Superior temporal gyrus (tissue), 1 donor: ENCODE data around the gene NUP43.
"Not testable (repeated sequence)": the region's sequence is repeated elsewhere in the genome, so short reads cannot be mapped to it uniquely, and the experiment has no call there.

ENCODE experiments used
- DNase-seq: peaks from one replicate; pipeline ENCODE4 v3.0.0-alpha.2; 2016; ENCODE audit errors: extremely low spot score

The NUP43 gene, protein sequence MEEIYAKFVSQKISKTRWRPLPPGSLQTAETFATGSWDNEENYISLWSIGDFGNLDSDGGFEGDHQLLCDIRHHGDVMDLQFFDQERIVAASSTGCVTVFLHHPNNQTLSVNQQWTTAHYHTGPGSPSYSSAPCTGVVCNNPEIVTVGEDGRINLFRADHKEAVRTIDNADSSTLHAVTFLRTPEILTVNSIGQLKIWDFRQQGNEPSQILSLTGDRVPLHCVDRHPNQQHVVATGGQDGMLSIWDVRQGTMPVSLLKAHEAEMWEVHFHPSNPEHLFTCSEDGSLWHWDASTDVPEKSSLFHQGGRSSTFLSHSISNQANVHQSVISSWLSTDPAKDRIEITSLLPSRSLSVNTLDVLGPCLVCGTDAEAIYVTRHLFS

DNA sequence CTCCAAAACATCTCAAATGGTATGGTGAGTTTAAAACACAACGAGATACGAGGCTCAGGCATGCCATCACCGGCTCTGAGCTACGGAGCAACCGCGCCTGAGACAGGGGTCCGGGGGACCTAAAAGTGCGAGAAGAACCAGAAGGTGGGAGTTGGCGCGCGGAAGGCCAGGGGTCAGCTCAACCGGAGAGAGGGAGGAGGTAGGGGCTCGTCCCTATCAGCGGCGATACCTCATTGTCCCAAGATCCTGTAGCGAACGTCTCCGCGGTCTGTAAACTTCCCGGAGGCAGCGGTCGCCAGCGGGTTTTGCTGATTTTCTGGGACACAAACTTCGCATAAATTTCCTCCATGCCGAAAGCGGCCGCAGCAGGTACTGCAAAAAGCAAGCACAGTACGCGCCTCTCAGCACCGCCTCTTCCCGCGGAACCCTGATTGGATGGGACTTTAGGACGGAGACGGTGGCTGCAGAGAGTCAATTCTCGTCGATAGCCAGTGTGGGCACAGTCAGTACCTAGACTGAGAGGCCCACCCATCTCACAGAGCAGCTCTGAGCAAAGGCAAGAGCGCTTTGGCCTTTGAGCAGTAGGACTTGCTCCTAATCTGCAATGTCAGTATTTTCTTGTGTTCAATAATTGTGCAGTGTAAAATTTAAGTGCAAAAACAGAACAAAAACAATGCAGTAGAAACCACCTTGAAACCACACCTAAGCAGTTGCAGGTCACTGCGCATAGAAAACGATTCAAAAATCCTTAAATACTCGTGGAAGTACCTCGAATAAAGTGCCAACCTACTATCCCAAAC, at the start of gene NUP43:
Gene NUP43 (minus strand): TSS at position 383 of the 800 bp plus-strand sequence. CDS start 34 bp downstream, at position 349.
- DNase-seq: peak; percentile 97

DNA sequence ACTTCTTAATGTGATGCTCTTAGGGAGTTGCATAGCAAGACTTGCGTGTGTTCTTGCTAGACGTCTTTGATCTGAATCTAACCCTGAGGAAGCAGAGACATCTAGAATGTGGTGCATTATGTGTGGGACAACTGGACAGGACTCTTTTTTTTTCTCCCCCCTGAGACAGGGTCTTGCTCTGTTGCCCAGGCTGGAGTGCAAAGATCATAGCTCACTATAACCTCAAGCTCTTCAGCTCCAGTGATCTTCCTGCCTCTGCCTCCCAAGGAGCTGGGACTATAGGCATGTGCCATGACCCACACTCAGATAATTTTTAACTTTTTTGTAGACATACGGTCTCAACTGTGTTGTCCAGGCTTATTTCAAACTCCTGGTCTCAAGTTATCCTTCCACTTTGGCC, 37.2 kb upstream of the NUP43 start:
- no peak for DNase-seq

DNA sequence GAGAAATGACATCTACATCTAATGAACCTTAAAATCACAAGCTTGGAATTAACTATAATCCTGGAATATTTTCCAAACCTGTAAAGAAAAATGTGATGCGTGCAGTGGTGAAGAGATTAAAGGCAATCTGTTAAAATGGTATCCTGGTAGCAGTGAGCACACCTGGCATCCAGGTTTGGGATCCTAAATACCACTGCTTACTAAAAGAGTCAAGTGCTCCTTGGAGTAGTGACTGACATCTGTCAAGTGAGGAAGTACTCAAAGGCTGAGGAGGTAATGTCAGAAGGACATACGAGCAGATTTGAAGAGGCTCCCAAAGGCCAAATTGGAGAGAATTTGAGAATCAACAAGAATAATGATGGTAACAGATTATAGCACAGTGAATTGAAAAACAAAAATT, 36.0 kb upstream of the NUP43 start:
- DNase-seq: no peak

DNA sequence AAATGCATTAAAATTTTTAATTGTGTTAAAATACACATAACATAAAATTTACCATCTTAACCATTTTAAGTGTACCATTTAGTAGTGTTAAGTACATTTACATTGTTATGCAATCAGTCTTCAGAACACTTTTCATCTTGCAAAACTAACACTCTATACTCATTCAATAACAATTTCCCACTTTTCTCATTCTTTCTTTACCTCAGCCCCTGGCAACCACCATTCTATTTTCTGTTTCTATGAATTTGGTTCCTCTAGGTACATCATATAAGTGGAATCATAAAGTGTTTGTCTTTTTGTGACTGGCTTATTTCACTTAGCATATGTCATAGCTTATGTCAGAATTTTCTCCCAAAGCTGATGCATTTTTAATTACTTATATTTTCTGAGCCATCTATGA, 35.4 kb upstream of the NUP43 start:
- no peak for DNase-seq

DNA sequence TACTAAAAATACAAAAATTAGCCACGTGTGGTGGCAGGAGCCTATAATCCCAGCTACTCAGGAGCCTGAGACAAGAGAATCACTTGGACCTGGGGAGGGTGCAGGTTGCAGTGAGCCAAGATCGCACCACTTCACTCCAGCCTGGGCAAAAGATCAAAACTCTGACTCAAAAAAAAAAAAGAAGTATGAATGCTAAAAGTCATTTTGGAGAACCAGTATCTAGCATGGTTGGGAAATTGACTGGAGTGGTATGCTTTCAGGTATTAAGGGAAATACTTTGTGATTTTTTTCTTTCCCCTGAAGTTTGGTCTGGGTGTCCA, 33.3 kb upstream of the NUP43 start:
- DNase-seq: no peak

DNA sequence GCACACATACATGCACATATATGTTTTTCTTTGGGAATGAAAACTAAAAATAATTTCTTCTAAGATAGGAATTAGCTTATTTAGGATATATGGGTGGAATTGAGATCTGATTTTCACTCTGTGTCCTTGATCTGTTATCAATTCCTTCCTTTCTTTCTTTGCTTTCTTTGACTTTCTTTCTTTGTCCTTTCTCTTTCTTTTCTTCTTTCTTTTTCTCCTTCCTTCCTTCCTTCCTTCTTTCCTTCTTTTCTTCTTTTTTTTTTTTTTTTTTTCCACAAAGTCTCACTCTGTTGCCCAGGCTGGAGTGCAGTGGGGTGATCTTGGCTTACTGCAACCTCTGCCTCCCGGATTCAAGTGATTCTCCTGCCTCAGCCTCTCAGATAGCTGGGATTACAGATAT, 31.3 kb upstream of the NUP43 start:
- DNase-seq: no peak

DNA sequence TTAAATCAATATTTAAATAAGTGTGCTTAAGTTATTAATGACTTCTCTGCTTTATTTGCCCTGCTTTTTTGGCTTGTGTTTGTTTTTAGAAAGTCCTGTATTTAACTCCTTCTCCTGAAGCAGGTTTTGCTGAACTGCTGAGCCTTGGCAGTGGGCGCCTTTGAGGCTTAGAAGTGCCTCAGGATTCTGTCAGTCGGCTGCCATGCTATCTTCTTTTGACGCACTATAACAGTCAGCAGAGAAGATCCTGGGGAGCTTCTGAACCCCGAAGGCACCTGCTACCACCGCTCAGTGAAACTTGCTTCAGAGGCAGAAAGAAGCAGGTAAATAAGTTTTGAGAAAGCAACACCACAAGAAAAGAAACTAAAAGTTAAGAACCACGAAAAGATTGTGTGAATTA, 25.6 kb upstream of the NUP43 start:
- no peak for DNase-seq

DNA sequence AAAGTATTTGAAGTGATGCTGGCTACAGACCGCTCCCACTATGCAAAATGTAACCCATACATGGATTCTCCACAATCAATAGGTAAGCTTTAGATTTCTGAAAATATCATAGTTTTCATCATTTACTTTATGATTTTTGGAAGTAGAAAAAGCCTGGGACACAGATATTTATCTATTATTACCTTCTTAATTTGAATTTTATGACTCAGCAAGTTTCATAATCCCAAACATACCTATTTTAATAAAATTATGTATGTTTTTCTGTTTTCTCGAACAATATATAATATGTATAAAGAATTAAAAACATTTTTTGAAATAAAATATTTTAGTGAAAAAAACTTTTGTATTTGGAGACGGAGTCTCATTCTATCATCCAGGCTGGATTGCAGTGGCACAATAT, 24.9 kb upstream of the NUP43 start:
- no peak for DNase-seq

DNA sequence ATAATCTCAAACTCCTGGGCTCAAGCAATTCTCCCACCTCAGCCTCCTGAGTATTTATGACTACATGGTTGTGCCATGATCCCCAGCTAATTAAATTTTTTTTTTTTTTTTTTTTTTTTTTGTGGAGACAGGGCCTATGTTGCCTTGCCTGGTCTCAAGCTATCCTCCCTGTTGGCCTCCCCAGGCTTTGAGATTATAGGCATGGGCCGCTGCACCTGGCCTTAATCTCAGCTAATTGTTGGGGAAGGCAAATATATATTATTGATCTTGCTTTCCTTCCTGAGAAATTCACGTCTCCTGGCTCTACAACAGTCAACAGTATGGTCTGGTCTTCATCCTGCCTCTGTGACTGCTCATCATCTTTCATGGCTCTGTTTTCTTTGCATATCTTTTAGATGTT, 23.3 kb upstream of the NUP43 start:
- no peak for DNase-seq

DNA sequence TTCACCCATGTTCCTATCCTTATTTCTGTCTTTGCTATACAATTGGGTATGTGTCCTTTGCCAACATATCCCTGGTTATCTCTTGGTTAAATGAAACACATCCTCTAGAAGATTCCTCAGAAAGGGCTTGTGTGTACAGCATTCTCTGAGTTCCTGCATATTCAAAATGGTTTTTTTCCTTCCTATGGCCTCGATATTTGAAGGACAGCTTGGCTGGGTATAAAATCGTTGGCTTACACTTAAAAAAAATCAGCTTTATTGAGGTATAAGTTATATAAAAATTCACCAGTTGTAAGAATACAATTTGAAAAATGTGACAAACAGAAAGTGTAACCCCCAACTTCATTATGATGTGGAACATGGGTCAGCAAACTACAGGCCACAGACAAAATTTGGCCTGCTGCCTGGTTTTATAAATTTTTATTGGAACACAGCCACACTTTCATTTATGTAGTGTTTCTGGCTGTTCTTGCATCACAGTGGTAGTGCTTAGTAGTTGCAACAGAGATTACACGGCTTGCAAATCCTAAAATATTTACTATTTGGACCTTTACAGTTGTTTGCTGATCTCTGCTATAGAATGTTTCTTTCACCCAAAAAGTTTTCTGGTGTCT, 19.9 kb upstream of the NUP43 start:
- DNase-seq: no peak

DNA sequence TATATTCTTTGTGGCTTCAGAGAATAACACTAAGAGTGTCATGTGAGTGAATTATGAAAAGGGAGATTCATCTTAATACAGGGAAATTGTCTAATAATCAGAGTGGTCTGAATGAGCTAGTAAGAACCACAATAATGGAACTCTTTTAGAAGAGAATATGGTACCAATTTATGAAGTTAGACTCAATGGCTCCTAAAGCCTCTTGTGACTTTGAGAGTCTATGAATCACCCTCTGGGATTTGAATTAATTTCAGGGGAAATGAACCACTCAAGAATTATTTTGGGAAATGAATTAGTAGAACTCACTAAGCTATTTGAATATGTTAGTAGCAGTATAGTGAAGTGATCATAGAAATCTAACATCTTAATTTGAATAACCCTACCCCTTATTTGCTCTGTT, 17.5 kb upstream of the NUP43 start:
- no peak for DNase-seq

DNA sequence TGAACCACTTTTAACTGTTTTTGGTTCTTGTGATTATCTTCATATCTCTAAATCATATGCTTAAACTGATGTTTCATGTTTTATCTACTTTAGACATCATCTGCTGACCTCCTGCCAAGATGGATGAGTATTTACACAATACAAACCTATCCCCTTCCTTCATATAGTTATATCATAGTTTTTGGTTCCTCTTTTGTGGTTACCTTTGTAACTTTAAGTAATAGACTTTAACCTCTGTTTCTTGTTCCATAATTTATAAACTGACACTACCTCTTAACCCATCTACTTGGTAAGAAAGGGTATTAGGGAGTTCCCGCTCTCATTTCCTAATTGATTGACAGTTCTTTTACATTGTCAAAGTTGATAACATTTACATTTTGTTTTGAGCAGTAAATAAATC, 15.1 kb upstream of the NUP43 start:
- no peak for DNase-seq

DNA sequence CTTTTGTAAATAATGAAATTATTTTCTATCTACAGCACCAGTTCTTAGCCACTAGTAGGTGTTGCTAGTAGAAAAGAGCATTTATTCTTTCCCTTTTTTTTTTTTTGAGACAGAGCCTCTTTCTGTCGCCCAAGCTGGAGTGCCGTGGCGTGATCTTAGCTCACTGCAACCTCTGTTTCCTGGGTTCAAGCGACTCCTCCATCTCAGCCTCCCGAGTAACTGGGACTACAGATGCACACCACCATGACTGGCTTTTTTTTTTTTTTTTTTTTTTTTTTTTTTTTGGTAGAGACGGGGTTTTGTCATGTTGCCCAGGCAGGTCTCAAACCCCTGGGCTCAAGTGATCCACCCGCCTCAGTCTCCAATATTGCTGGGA, 9.9 kb upstream of the NUP43 start:
- DNase-seq: no peak

DNA sequence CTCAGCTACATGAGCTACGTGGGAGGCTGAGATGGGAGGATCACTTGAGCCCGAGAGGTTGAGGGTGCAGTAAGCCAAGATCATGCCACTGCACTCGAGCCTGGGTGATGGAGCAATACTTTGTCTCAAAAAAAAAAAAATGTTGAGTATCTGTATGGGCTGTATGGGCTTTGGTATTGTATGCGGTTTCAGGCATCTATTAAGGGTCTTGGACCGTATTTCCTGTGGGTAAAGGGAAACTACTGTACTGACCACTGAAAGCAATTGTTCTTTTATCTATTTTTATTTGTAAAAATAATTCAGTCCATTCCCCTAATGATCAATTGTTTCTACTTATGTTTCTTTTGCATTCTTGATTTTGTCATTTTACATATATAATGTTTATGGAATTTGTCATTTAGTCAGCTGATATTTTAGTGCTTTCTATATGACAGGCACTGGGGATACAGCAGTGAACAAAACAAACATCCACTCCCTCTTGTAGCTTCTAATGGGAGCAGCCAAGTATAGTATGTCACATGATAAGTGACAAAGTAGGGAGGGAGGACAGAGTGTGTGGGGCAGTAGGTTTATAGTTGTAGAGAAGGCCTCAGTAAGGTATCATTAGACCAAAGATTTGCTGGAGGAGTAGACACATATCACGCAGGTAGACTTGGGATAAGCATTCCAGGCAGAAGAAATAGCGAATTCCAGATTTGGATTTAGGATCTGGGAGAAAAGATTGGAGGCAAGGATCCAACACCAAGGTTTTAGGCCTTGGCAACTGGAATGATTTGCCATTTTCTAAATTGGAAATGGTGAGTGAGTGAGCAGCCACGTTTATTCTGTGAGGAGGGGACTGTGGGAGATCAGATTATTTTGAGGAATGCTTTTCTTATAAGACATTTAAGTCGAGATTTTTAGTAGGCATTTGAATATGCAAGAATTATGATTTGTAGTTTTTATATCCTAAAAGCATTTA, 9.3 kb upstream of the NUP43 start:
- peak; percentile 69 for DNase-seq

DNA sequence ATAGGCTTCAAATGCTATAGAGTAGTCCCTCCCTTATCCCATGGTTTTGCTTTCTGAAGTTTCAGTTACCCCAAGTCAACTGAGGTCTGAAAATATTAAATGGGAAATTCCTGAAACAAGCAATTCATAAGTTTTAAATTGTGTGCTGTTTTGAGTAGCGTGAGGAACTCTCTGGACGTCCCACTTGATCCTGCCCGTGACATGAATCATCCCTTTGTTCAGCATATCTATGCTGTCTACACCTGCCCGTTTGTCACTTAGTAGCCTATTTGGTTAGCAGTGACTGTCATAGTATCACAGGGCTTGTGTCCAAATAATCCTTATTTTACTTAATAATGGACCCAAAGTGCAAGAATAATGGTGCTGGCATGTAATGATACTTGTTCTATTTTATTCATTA, 8.2 kb upstream of the NUP43 start:
- DNase-seq: no peak

DNA sequence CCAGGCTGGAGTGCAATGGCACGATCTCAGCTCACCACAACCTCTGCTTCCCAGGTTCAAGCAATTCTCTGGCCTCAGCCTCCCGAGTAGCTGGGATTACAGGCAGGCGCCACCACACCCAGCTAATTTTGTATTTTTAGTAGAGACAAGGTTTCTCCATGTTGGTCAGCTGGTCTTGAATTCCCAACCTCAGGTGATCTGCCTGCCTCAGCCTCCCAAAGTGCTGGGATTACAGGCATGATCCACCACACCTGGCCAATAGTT, 7.0 kb upstream of the NUP43 start:
- not testable (repeated sequence) for DNase-seq

DNA sequence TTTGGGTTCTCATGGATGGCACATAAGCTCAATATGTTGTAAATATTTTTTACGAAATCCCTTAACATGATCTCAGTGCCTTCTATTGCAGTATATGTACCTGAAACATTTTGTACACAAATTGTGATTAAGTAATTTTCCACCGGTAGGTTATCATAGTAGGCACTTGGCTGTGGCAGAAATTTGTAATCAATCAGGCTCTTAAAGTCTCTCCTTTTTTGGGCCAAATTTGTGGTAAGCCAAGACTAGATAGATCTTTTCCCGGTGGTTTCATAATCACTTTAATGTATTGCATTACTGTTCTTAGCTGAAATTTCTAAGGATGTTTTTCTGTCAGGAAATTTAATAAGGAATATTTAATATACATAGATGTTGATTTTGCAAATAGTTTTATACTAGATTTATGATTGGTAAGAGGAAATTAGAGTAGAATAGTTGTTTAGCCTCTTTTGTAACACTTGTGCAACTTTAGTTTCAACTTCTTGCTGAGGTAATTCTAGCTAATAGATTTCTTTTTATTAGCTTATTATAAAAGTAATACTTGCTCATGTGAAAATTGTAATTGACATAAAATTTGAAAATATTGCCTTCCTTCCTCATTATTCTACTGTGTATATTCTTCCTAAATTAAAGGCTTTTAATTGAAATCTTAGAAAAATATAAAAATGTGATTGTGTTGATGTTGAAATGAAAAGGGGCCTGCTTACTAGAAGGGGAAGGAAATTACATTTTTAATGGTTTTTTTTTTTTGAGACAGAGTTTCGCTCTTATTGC, 6.5 kb upstream of the NUP43 start:
- no peak for DNase-seq

DNA sequence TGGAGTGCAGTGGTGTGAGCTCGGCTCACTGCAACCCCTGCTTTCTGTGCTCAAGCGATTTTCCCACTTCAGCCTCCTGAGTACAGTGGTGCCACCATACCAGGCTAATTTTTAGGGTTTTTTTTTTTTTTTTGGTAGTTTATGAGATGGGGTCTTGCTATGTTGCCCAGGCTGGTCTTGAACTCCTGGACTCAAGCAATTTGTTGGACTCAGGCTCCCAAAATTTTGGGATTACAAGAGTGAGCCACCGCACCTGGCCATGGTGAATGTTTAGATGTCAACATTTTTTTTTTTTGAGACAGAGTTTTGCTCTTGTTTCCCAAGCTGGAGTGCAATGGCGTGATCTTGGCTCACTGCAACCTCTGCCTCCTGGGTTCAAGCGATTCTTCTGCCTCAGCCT, 5.6 kb upstream of the NUP43 start:
- DNase-seq: not testable (repeated sequence)

DNA sequence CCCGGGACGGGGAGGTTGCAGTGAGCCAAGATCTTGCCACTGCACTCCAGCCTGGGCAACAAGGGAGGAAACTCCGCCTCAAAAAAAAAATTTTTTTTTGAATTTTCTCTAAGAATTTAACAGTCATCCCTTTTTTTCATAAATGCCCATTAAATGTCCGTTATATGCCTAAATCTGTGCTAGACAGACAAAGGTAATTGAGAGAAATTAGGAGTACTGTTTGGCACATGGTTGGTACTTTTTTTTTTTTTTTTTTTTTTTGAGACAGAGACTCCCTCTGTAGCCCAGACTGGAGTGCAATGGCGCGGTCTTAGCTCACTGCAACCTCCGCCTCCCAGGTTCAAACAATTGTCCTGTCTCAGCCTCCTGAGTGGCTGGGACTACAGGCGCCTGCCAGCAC, 4.9 kb upstream of the NUP43 start:
- no peak for DNase-seq

DNA sequence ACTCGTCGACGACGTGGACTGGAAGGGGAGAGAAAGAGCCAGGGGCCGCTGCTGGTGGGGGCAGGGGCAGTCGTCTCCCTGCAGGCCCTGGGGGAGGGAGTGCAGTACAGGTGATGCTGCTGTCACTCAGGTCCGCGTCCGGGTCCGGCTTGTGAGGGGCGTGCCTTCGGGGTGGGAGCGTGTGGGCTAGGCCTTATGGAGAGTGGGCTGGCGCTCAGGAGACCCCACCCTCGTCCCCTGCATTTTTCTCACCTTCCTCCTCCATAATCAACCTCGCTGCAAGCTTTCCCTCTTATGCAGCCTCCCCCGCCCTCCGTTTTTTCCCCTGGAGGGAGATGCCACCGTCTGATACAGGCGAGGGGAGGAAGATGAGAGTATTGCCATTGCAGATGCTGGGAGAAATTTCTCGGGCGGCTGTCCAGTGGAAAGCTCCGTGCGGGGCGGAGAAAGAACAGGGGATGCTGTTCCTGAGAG, 3.8 kb upstream of the NUP43 start:
- DNase-seq: peak; percentile 32

DNA sequence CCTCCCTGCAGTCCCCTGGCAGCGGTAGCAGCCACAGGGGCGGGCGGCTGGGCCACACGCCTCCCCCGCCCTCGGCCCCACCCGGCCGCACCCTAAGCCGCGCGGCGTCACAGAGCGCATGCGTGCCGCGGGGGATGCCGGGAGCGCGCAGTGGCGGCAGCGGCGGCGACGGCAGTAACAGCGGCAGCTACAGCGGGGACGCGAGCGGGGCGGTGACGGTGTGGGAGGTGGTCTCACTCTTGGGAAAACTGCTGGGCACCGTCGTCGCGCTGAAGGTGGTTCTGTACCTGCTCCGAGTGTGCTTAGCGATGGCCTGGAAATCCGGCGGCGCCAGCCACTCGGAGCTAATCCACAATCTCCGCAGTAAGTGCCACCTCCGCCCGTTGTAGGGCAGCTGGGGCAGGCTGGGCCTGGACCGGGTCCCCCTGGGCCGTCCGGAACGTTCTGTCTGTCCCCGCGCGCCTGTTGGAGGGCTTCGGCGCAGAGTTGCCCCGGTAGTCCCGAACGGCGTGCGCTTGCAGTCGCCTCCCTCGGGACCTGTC, 3.3 kb upstream of the NUP43 start, which contains the start of gene PCMT1:
Gene PCMT1 (plus strand): TSS at position 148 of the 542 bp plus-strand sequence. CDS start 161 bp downstream, at position 309.
- peak; percentile 92 for DNase-seq
